Keratinocyte (primary cell): Measurements from ENCODE around the gene LDAH. TPM values are rescaled to one million over a fixed set of nuclear protein-coding genes. Genes with fewer than 3 reads are reported as not detected.

Experiments
- DNase-seq: peaks from one replicate; pipeline ENCODE4 v3.0.0-alpha.2; 2011; ENCODE audit warnings: low read depth, missing footprints, low spot score
- FAIRE-seq: peaks from 2 replicates; lab custom pipeline; 2011; peaks lifted over from hg19 to GRCh38; lab: Jason Lieb, UNC
- H2AFZ ChIP-seq: 2 replicates; pipeline ENCODE4 v1.6.0; 2012; ENCODE audit warnings: low read length, control low read depth, inconsistent platforms; ENCODE audit not compliant: control insufficient read depth
- H3K27ac ChIP-seq: 2 replicates; pipeline ENCODE4 v1.5.1; 2011; ENCODE audit warnings: low read length; ENCODE audit not compliant: control insufficient read depth, insufficient read depth
- H3K27me3 ChIP-seq: 3 replicates; pipeline ENCODE4 v1.6.0; 2011; ENCODE audit warnings: low read length; ENCODE audit not compliant: control insufficient read depth, insufficient read depth; ENCODE audit errors: extremely low read depth
- H3K36me3 ChIP-seq, 2 experiments: 2 replicates in 1 of 2; 3 replicates in 1 of 2; pipeline ENCODE4 v1.5.1; 2011; ENCODE audit warnings: low read length in 2 of 2, mild to moderate bottlenecking in 1 of 2; ENCODE audit not compliant: control insufficient read depth in 2 of 2, insufficient read depth in 2 of 2; ENCODE audit errors: extremely low read depth in 1 of 2
- H3K4me1 ChIP-seq: 3 replicates; pipeline ENCODE4 v1.5.1; 2011; ENCODE audit warnings: low read length; ENCODE audit not compliant: control insufficient read depth, insufficient read depth; ENCODE audit errors: extremely low read depth
- H3K4me2 ChIP-seq: 3 replicates; pipeline ENCODE4 v1.6.0; 2011; ENCODE audit warnings: low read depth, low read length; ENCODE audit not compliant: control insufficient read depth, insufficient read depth; ENCODE audit errors: extremely low read depth
- H3K4me3 ChIP-seq, 3 experiments: fragments of 200-600 bp in 1 of 3; sonication (generic) in 1 of 3; 2 replicates in 2 of 3; 3 replicates in 1 of 3; pipeline ENCODE4 v1.5.1; 2011 to 2016; ENCODE audit warnings: low read length in 3 of 3, mild to moderate bottlenecking in 3 of 3, control low read depth in 2 of 3, inconsistent platforms in 1 of 3, low read depth in 1 of 3, mixed read lengths in 1 of 3, mixed run types in 1 of 3, moderate library complexity in 1 of 3; ENCODE audit not compliant: control insufficient read depth in 2 of 3, insufficient read depth in 2 of 3; ENCODE audit errors: extremely low read depth in 1 of 3
- H3K79me2 ChIP-seq: 2 replicates; pipeline ENCODE4 v1.6.0; 2012; ENCODE audit warnings: low read length; ENCODE audit not compliant: control insufficient read depth, insufficient read depth
- H3K9ac ChIP-seq: 3 replicates; pipeline ENCODE4 v1.6.0; 2011; ENCODE audit warnings: low read length; ENCODE audit not compliant: control insufficient read depth, insufficient read depth; ENCODE audit errors: extremely low read depth
- H3K9me1 ChIP-seq: 3 replicates; pipeline ENCODE4 v1.6.0; 2011; ENCODE audit warnings: low read length; ENCODE audit not compliant: control insufficient read depth, insufficient read depth; ENCODE audit errors: extremely low read depth
- H3K9me3 ChIP-seq: 2 replicates; pipeline ENCODE4 v1.5.1; 2012; ENCODE audit warnings: low read depth, low read length; ENCODE audit not compliant: control insufficient read depth
- H4K20me1 ChIP-seq: 3 replicates; pipeline ENCODE4 v1.6.0; 2011; ENCODE audit warnings: low read length; ENCODE audit not compliant: control insufficient read depth, insufficient read depth; ENCODE audit errors: extremely low read depth
- EZH2 ChIP-seq: IDR thresholded peaks from one replicate; pipeline ENCODE4 v1.6.1; 2012; ENCODE audit warnings: inconsistent platforms, mild to moderate bottlenecking, low read length, moderate library complexity
- dilution Hi-C: fragments of 300-500 bp; cut with MboI; formaldehyde crosslinking; loops from one replicate; pipeline ENCODE4 v1.7.0; 2020; ENCODE audit warnings: low sequenced_read_pairs; ENCODE audit not compliant: extremely low pct_ligation_motif_present
- polyA plus RNA-seq, 5 experiments: library from polyadenylated mRNA; depleted of rRNA in 3 of 5; stranded (reverse) in 3 of 5; stranded (forward) in 1 of 5; unstranded in 1 of 5; fragments of >200 nt; gene quantifications; 1 replicate in 1 of 5; 2 replicates in 3 of 5; 3 replicates in 1 of 5; pipeline versions ENCODE4 v1.2.1 to v1.2.3, GENCODE V29; 2011 to 2012; ENCODE audit warnings: missing spikeins in 2 of 5, low read depth in 1 of 5, low replicate concordance in 1 of 5
- TF ChIP-seq, protein P1 (sequence below), 3 experiments: IDR thresholded peaks in 1 of 3; conservative IDR thresholded peaks in 1 of 3; optimal IDR thresholded peaks in 1 of 3; 2 replicates in 2 of 3; 3 replicates in 1 of 3; pipeline versions ENCODE3 to v1.5.1; 2011; ENCODE audit warnings: low read length in 3 of 3, mild to moderate bottlenecking in 3 of 3, moderate library complexity in 2 of 3, control low read depth in 1 of 3, inconsistent platforms in 1 of 3; ENCODE audit not compliant: insufficient read depth in 2 of 3; ENCODE audit errors: extremely low read depth in 1 of 3

LDAH gene
- polyA plus RNA-seq, 1 donor (not counting 4 experiments of a cell fraction or from before 2014, with no cell fraction given): 22.7 TPM

DNA sequence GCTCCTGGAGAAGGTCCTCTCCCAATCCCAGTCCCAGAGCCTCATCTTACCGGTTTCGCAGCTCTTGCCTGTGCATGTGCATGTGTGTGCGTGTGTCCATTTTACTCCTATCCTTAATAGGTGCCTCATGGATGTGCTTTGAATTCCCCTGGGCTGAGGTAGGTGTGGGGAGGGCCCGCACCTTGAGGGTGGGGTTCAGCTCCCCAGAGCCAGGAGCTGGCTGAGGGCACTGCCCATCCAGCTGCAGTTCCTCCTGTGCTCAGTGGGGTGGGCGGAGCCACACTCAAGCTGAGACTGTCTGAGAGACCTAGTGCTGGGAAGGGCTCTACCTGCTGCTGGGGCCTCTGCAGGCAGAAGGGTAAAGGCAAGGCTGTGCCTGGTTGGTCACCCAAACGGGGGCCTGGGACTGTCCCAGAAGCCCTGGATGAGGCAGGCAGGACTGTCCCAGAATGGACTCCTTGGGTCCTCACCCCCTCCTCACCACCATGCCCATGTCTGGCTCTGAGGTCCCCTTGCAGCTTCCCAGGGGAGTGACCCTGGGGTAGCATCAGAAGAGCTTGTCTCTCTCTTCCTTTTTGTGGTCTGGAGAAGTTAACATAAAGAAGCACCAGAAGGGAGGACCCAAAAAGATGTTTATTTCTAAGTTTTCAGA, 147.1 kb downstream of the LDAH start:
- Histone ChIP-seq H3K9me3 (no peaks in the 10 kb centered on the region), H4K20me1 (no peaks in the 10 kb centered on the region), H3K27me3 (peaks cover 33% of the 10 kb centered on the region), H3K36me3 (no peaks in the 10 kb centered on the region), H3K4me3 (no peak overlapping the region), H3K79me2 (no peaks in the 10 kb centered on the region), H3K4me2 (no peak overlapping the region), H3K9me1 (no peaks in the 10 kb centered on the region), H3K27ac (no peak overlapping the region), H2AFZ (no peak overlapping the region), H3K4me1 (no peaks in the 10 kb centered on the region), H3K9ac (no peak overlapping the region)
- DNase-seq: no peak
- TF ChIP-seq, protein P1, sequence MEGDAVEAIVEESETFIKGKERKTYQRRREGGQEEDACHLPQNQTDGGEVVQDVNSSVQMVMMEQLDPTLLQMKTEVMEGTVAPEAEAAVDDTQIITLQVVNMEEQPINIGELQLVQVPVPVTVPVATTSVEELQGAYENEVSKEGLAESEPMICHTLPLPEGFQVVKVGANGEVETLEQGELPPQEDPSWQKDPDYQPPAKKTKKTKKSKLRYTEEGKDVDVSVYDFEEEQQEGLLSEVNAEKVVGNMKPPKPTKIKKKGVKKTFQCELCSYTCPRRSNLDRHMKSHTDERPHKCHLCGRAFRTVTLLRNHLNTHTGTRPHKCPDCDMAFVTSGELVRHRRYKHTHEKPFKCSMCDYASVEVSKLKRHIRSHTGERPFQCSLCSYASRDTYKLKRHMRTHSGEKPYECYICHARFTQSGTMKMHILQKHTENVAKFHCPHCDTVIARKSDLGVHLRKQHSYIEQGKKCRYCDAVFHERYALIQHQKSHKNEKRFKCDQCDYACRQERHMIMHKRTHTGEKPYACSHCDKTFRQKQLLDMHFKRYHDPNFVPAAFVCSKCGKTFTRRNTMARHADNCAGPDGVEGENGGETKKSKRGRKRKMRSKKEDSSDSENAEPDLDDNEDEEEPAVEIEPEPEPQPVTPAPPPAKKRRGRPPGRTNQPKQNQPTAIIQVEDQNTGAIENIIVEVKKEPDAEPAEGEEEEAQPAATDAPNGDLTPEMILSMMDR (optimal IDR thresholded peaks at IDR 0.05 in 1 of 3, IDR thresholded peaks at IDR 0.05 in 1 of 3, conservative IDR thresholded peaks at IDR 0.05 in 1 of 3; ENCODE audit: extremely low read depth in 1 of 3, insufficient read depth in 2 of 3, low read length in 3 of 3): peak in 1 of 3 experiments; percentile 13
- no peak for TF ChIP-seq EZH2
- FAIRE-seq: no peak
- dilution Hi-C loops: no loop called here

DNA sequence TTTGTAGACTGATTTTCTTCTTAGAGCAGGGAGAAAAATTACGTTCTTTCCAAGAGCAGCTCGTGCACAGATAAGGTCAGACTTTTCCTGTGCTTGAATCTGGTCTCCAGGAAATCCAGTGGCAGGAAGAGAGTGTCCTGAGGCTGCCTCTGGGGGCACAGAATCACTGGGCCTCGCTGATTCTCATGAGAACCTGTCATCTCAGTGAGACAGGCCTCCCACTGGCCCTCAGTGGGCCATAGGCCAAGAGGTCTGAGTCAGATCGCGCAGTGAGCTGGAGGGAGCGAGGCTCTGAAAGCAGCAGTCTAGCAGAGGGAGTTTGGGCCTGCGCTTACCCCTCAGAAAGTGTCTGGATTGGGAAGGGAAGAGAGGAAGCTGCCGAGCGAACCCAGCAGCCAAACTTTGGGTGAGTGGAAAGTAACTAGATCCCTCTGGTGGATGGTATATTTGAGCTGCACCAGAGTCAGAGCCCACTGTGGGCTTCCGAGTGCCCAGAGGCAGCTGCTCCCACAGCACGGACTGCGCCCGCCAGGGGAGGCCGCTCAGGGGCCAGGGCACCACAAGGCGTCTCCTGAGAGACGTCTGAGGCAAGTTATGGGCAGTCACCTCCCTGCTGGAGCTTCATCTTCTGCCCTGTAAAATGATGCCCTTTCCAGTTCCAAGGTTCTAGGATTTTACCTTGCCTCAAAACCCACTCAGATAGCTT, 147.8 kb downstream of the LDAH start:
- no peak overlapping the region for H3K4me3 ChIP-seq
- no peaks in the 10 kb centered on the region for H4K20me1 ChIP-seq
- H3K4me2 ChIP-seq: no peak overlapping the region
- H3K9me1 ChIP-seq: no peaks in the 10 kb centered on the region
- H3K9ac ChIP-seq: no peak overlapping the region
- H3K79me2 ChIP-seq: no peaks in the 10 kb centered on the region
- no peak for TF ChIP-seq EZH2
- TF ChIP-seq, protein P1 (optimal IDR thresholded peaks at IDR 0.05 in 1 of 3, IDR thresholded peaks at IDR 0.05 in 1 of 3, conservative IDR thresholded peaks at IDR 0.05 in 1 of 3; ENCODE audit: extremely low read depth in 1 of 3, insufficient read depth in 2 of 3, low read length in 3 of 3): no peak
- H3K36me3 ChIP-seq: no peaks in the 10 kb centered on the region
- no peaks in the 10 kb centered on the region for H3K4me1 ChIP-seq
- DNase-seq (no peak), FAIRE-seq (no peak)
- no peaks in the 10 kb centered on the region for H3K9me3 ChIP-seq
- H2AFZ ChIP-seq: no peak overlapping the region
- H3K27ac ChIP-seq: no peak overlapping the region
- H3K27me3 ChIP-seq: peaks cover 40% of the 10 kb centered on the region
- dilution Hi-C loops: no loop called here
